HepG2 (cell line): ENCODE data around the gene CARMIL1. TPM values are rescaled to one million over a fixed set of nuclear protein-coding genes. Genes with fewer than 3 reads are reported as not detected.

Experiments used
- ATAC-seq: fragments of 200-7000 bp; cut with Tn5 transposase; 3 replicates; pipeline ENCODE4 v1.9.1; 2020; ENCODE audit warnings: mild to moderate bottlenecking, moderate library complexity
- BruUV-seq: library from RNA; stranded (reverse); fragments of 400-500 nt; replicated peaks from 2 replicates; lab custom pipeline; 2021; lab: Mats Ljungman, UMichigan
- CTCF ChIA-PET: fragments of 300-600 bp; formaldehyde crosslinking; extraction: SDS; loops from one replicate; lab custom pipeline; 2021; ENCODE audit warnings: low total read pairs, inconsistent platforms, low intra/inter-chr PET ratio; lab: Yijun Ruan, JAX
- POLR2A ChIA-PET: fragments of 350-600 bp; sonication (Branson Sonifier 250); formaldehyde crosslinking; loops from one replicate; lab custom pipeline; 2020; ENCODE audit warnings: antibody characterized with exemption, inconsistent platforms; lab: Yijun Ruan, JAX
- DNase-seq: peaks from one replicate; pipeline ENCODE4 v3.0.0-alpha.2; 2015; ENCODE audit warnings: low spot score
- FAIRE-seq: peaks from 3 replicates; lab custom pipeline; 2011; peaks lifted over from hg19 to GRCh38; lab: Jason Lieb, UNC
- H2AFZ ChIP-seq: one replicate; pipeline ENCODE4 v1.6.1; 2011; ENCODE audit warnings: low read length, inconsistent platforms
- H3K27ac ChIP-seq: fragments of 300-600 bp; 3 replicates; pipeline ENCODE4 v1.8.0; 2011; ENCODE audit warnings: mixed run types, mild to moderate bottlenecking, mixed read lengths, low read length, inconsistent platforms; ENCODE audit not compliant: insufficient read depth; ENCODE audit errors: extremely low read length
- H3K27me3 ChIP-seq, 2 experiments: fragments of 200-600 bp in 1 of 2; 2 replicates in 1 of 2; 3 replicates in 1 of 2; pipeline versions ENCODE4 v1.6.0 to v1.8.0; 2011; ENCODE audit warnings: low read length in 2 of 2, mild to moderate bottlenecking in 2 of 2, moderate library complexity in 2 of 2, inconsistent platforms in 1 of 2; ENCODE audit not compliant: insufficient read depth in 2 of 2, control insufficient read depth in 1 of 2
- H3K36me3 ChIP-seq, 2 experiments: fragments of 200-600 bp in 1 of 2; replicated peaks in 1 of 2; 2 replicates in 1 of 2; 3 replicates in 1 of 2; pipeline versions ENCODE4 v1.5.1 to v1.8.0; 2011; ENCODE audit warnings: low read length in 2 of 2, inconsistent platforms in 1 of 2; ENCODE audit not compliant: insufficient read depth in 2 of 2, control insufficient read depth in 1 of 2
- H3K4me1 ChIP-seq: 2 replicates; pipeline ENCODE4 v1.5.1; 2012; ENCODE audit warnings: low read length, inconsistent platforms; ENCODE audit not compliant: insufficient read depth
- H3K4me2 ChIP-seq: 2 replicates; pipeline ENCODE4 v1.6.0; 2011; ENCODE audit warnings: low read depth, low read length, inconsistent platforms
- H3K4me3 ChIP-seq, 3 experiments: fragments of 200-600 bp in 1 of 3; sonication (generic), shearing (Covaris generic) in 1 of 3; replicated peaks in 1 of 3; 2 replicates each; pipeline ENCODE4 v1.5.1; 2011 to 2016; ENCODE audit warnings: low read length in 3 of 3, inconsistent platforms in 2 of 3, low read depth in 2 of 3, mild to moderate bottlenecking in 2 of 3, control low read depth in 1 of 3, mixed read lengths in 1 of 3; ENCODE audit not compliant: insufficient read depth in 1 of 3
- H3K79me2 ChIP-seq: one replicate; pipeline ENCODE4 v1.6.1; 2011; ENCODE audit warnings: low read length, inconsistent platforms; ENCODE audit not compliant: insufficient read depth
- H3K9ac ChIP-seq: 2 replicates; pipeline ENCODE4 v1.6.0; 2011; ENCODE audit warnings: mild to moderate bottlenecking, low read depth, low read length, inconsistent platforms; ENCODE audit not compliant: insufficient read depth
- H3K9me3 ChIP-seq: 2 replicates; pipeline ENCODE4 v1.5.1; 2012; ENCODE audit warnings: mild to moderate bottlenecking, low read length
- H4K20me1 ChIP-seq: 2 replicates; pipeline ENCODE4 v1.6.0; 2011; ENCODE audit warnings: inconsistent platforms, mild to moderate bottlenecking, low read length, moderate library complexity; ENCODE audit not compliant: insufficient read depth
- ARNT2 ChIP-seq: sonication (generic); formaldehyde crosslinking; IDR thresholded peaks from 2 replicates; pipeline ENCODE4 v1.8.0; 2022; ENCODE audit warnings: mild to moderate bottlenecking, low read depth, missing genetic modification reagents, moderate library complexity
- BRF2 ChIP-seq: sonication (generic); formaldehyde crosslinking; IDR thresholded peaks from 2 replicates; pipeline ENCODE4 v1.8.1; 2022; ENCODE audit warnings: mild to moderate bottlenecking, missing genetic modification reagents
- FOXC1 ChIP-seq: sonication (generic); formaldehyde crosslinking; IDR thresholded peaks from 2 replicates; pipeline ENCODE4 v1.8.0; 2022; ENCODE audit warnings: mild to moderate bottlenecking, missing genetic modification reagents, borderline replicate concordance
- KMT2B ChIP-seq: IDR thresholded peaks from 2 replicates; pipeline ENCODE4 v1.6.1; 2016; ENCODE audit warnings: missing genetic modification reagents, missing compliant biosample characterization
- MLLT10 ChIP-seq: sonication (generic); formaldehyde crosslinking; IDR thresholded peaks from 2 replicates; pipeline ENCODE4 v1.4.0; 2020; ENCODE audit warnings: missing genetic modification reagents
- PPARG ChIP-seq: conservative IDR thresholded peaks from 2 replicates; pipeline ENCODE4 v1.6.1; 2016; ENCODE audit warnings: missing biosample characterization, missing genetic modification reagents
- RFX5 ChIP-seq: IDR thresholded peaks from 2 replicates; pipeline ENCODE4 v1.6.1; 2011; ENCODE audit warnings: low read depth, low read length, improper control_type of control experiment
- SRSF9 ChIP-seq: fragments of 200-400 bp; formaldehyde crosslinking; IDR thresholded peaks from 2 replicates; pipeline ENCODE4 v1.6.1; 2018; ENCODE audit warnings: borderline replicate concordance, mild to moderate bottlenecking, low read depth, low read length; ENCODE audit not compliant: insufficient read depth, poor library complexity, severe bottlenecking
- STAG1 ChIP-seq: sonication (generic); formaldehyde crosslinking; IDR thresholded peaks from 2 replicates; pipeline ENCODE4 v1.4.0; 2020; ENCODE audit warnings: missing genetic modification reagents
- ZNF432 ChIP-seq: sonication (generic); formaldehyde crosslinking; IDR thresholded peaks from 2 replicates; pipeline ENCODE4 v1.5.0; 2020; ENCODE audit warnings: missing genetic modification reagents, mild to moderate bottlenecking, borderline replicate concordance
- WGBS: methylation state at CpG from one replicate; pipeline ENCODE4 v1.1.6; 2017; ENCODE audit warnings: low lambda C conversion rate; 5-methylcytosine and 5-hydroxymethylcytosine counted together
- in situ Hi-C: cut with HindIII; loops from 2 replicates; pipeline ENCODE4 v1.10.0; 2017; ENCODE audit warnings: low pct_unique_long_range_greater_than_20kb; ENCODE audit not compliant: extremely low pct_ligation_motif_present
- intact Hi-C: fragments of 100-400 bp; cut with micrococcal nuclease; formaldehyde crosslinking; loops from one replicate; pipeline ENCODE4 v1.10.0; 2022; ENCODE audit not compliant: unreplicated experiment
- polyA plus RNA-seq, 8 experiments: library from polyadenylated mRNA; depleted of rRNA in 3 of 8; stranded (reverse) in 7 of 8; unstranded in 1 of 8; fragments of >200 nt; fragmentation: Illumina TruSeq in 4 of 8; extraction: Trizol in 4 of 8; gene quantifications; 2 replicates each; pipeline versions ENCODE4 v1.2.1 to v1.2.3, GENCODE V29; 2011 to 2016; ENCODE audit warnings: low read depth in 4 of 8, missing spikeins in 1 of 8, mixed read lengths in 1 of 8; ENCODE audit not compliant: insufficient read depth in 1 of 8
- total RNA-seq, 5 experiments: library from RNA; depleted of rRNA; stranded (reverse); fragments of >200 nt; fragmentation: Illumina TruSeq; extraction: Trizol; gene quantifications; 2 replicates each; pipeline ENCODE4 v1.2.3, GENCODE V29; 2016; ENCODE audit warnings: low read depth in 1 of 5
- TF ChIP-seq, protein P1 (sequence below): sonication (generic); formaldehyde crosslinking; IDR thresholded peaks from 2 replicates; pipeline ENCODE4 v1.5.1; 2020; ENCODE audit warnings: mild to moderate bottlenecking, missing genetic modification reagents, moderate library complexity
- TF ChIP-seq, protein P2 (sequence below): sonication (generic); formaldehyde crosslinking; IDR thresholded peaks from 2 replicates; pipeline ENCODE4 v1.4.0; 2020; ENCODE audit warnings: missing genetic modification reagents, mild to moderate bottlenecking, borderline replicate concordance
- TF ChIP-seq, protein P3 (sequence below): sonication (generic); formaldehyde crosslinking; IDR thresholded peaks from 2 replicates; pipeline ENCODE4 v1.4.0; 2020; ENCODE audit warnings: missing genetic modification reagents

The CARMIL1 gene
- total and polyA plus RNA-seq, 2 of the 13 experiments (the other 11 are each of a cell fraction or from before 2014, with no cell fraction given), result 1.8 to 2.6 TPM

- ChIA-PET POLR2A (no interaction called here), CTCF (no interaction called here)
- Histone ChIP-seq H3K4me1 (no peaks in the 10 kb centered on the region), H3K79me2 (no peaks in the 10 kb centered on the region), H2AFZ (no peak overlapping the region), H4K20me1 (no peaks in the 10 kb centered on the region), H3K9me3 (no peaks in the 10 kb centered on the region), H3K27me3 (no peaks in the 10 kb centered on the region), H3K27ac (no peak overlapping the region), H3K4me3 (no peak overlapping the region), H3K36me3 (no peaks in the 10 kb centered on the region), H3K9ac (no peak overlapping the region), H3K4me2 (no peak overlapping the region)
- 49% methylated on average over 3 of the region's 3 CpGs for WGBS
- BruUV-seq, result no TSS peak
- no peak for ATAC-seq
- no peak for FAIRE-seq
- no peak for DNase-seq
- intact Hi-C loops (no loop called here), in situ Hi-C loops (no loop called here)
- TF ChIP-seq ARNT2 (CRISPR knock-in tag), result no peak
- no peak for TF ChIP-seq KMT2B
- TF ChIP-seq PPARG (CRISPR knock-in tag), result no peak
- no peak for TF ChIP-seq BRF2 (CRISPR knock-in tag)
- no peak for TF ChIP-seq FOXC1
- TF ChIP-seq SRSF9, result no peak
- TF ChIP-seq, protein P1, sequence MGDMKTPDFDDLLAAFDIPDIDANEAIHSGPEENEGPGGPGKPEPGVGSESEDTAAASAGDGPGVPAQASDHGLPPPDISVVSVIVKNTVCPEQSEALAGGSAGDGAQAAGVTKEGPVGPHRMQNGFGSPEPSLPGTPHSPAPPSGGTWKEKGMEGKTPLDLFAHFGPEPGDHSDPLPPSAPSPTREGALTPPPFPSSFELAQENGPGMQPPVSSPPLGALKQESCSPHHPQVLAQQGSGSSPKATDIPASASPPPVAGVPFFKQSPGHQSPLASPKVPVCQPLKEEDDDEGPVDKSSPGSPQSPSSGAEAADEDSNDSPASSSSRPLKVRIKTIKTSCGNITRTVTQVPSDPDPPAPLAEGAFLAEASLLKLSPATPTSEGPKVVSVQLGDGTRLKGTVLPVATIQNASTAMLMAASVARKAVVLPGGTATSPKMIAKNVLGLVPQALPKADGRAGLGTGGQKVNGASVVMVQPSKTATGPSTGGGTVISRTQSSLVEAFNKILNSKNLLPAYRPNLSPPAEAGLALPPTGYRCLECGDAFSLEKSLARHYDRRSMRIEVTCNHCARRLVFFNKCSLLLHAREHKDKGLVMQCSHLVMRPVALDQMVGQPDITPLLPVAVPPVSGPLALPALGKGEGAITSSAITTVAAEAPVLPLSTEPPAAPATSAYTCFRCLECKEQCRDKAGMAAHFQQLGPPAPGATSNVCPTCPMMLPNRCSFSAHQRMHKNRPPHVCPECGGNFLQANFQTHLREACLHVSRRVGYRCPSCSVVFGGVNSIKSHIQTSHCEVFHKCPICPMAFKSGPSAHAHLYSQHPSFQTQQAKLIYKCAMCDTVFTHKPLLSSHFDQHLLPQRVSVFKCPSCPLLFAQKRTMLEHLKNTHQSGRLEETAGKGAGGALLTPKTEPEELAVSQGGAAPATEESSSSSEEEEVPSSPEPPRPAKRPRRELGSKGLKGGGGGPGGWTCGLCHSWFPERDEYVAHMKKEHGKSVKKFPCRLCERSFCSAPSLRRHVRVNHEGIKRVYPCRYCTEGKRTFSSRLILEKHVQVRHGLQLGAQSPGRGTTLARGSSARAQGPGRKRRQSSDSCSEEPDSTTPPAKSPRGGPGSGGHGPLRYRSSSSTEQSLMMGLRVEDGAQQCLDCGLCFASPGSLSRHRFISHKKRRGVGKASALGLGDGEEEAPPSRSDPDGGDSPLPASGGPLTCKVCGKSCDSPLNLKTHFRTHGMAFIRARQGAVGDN (CRISPR knock-in tag), result no peak
- TF ChIP-seq RFX5, result no peak
- TF ChIP-seq, protein P2, sequence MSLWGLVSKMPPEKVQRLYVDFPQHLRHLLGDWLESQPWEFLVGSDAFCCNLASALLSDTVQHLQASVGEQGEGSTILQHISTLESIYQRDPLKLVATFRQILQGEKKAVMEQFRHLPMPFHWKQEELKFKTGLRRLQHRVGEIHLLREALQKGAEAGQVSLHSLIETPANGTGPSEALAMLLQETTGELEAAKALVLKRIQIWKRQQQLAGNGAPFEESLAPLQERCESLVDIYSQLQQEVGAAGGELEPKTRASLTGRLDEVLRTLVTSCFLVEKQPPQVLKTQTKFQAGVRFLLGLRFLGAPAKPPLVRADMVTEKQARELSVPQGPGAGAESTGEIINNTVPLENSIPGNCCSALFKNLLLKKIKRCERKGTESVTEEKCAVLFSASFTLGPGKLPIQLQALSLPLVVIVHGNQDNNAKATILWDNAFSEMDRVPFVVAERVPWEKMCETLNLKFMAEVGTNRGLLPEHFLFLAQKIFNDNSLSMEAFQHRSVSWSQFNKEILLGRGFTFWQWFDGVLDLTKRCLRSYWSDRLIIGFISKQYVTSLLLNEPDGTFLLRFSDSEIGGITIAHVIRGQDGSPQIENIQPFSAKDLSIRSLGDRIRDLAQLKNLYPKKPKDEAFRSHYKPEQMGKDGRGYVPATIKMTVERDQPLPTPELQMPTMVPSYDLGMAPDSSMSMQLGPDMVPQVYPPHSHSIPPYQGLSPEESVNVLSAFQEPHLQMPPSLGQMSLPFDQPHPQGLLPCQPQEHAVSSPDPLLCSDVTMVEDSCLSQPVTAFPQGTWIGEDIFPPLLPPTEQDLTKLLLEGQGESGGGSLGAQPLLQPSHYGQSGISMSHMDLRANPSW, result no peak
- TF ChIP-seq ZNF432 (CRISPR knock-in tag), result no peak
- no peak for TF ChIP-seq MLLT10 (CRISPR knock-in tag)
- TF ChIP-seq STAG1 (CRISPR knock-in tag), result no peak
- TF ChIP-seq, protein P3, sequence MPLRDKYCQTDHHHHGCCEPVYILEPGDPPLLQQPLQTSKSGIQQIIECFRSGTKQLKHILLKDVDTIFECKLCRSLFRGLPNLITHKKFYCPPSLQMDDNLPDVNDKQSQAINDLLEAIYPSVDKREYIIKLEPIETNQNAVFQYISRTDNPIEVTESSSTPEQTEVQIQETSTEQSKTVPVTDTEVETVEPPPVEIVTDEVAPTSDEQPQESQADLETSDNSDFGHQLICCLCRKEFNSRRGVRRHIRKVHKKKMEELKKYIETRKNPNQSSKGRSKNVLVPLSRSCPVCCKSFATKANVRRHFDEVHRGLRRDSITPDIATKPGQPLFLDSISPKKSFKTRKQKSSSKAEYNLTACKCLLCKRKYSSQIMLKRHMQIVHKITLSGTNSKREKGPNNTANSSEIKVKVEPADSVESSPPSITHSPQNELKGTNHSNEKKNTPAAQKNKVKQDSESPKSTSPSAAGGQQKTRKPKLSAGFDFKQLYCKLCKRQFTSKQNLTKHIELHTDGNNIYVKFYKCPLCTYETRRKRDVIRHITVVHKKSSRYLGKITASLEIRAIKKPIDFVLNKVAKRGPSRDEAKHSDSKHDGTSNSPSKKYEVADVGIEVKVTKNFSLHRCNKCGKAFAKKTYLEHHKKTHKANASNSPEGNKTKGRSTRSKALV, result no peak
These were observed 193.7 kb downstream of the CARMIL1 start for GRCh38 chr6:25472906-25473305.
